CD4-positive, alpha-beta T cell treated with Interferon gamma for 1 hour (primary cell): ENCODE data around the gene AKAP9.
"Not testable (repeated sequence)": the region's sequence is repeated elsewhere in the genome, so short reads cannot be mapped to it uniquely, and the experiment has no call there.

Source experiments
- DNase-seq: peaks from one replicate; pipeline ENCODE4 v3.0.0-alpha.2; 2020

AKAP9 gene

DNA sequence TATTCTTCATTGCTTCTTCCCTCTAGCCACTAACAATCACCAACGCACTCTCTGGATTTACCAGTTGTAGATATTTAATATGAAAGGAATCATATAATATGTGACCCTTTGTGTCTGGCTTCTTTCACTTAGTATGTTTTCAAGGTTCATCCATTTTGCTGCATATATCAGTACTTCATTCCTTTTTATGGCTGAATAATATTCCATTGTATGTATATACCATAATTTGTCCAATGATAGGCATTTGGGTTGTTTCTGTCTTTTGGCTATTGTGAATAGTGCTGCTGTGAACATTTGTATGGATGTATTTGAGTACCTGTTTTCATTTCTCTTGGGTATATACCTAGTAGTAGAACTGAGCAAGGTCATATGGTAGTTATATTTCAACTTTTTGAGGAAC lies 7.3 kb downstream of the AKAP9 start:
- DNase-seq: no peak

DNA sequence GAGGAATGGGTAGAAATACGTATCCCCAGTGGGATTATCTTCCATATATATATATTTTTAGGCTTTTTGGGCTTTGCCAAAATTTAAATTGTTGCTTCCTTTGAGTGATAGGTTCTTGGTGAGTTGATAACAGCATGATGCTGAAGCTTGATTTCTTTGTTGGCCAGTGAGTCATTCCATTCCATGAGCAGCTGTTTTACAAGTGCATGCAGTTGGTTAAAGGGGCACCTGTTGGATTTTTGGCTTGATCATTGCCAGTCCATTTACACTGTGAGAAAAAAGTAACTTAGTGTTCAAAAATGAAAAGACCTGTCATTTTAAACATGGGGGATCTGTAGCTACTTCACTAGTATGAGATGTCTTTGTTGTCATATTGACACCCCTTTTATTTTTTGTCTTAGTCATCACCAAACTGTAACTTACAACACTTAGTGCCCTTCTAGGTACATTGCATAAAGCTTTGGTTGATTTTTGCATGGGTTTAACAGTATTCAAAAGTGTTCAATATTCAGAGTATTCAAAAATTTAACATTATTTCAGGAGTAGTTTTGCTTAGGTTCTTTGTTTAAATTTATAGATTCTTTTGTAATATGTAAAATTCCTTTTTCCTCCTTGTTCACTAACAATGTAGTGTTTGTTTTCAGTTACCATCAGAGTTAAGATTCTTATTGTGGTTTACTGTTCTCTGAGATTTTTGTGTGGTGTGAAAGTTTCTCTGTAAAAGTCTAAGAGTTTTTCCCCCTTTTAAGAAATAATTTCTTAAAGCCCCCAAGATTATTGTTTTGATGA lies 8.8 kb downstream of the AKAP9 start:
- DNase-seq: no peak

- DNase-seq: no peak
Measured at GRCh38 chr7:91953618-91954017, 13.0 kb downstream of the AKAP9 start.

DNA sequence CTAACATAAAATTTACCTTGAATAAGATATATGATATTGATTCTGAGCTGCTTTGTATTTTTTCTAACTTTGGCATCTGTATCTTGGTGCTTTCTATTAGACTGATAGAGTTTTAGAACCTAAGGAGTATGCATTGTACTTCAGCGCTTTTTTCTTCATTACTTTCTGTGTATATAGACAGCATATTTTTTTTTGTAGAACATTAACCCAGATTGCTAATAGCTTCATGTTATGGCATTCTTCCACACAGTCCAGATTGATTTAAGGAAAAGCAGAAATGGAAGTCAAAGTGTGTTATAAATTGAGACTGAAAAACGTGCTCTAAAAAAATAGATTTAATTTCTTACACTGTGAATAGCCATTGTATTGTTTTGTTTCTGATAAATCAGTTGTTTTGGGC lies 15.8 kb downstream of the AKAP9 start:
- DNase-seq: not testable (repeated sequence)

DNA sequence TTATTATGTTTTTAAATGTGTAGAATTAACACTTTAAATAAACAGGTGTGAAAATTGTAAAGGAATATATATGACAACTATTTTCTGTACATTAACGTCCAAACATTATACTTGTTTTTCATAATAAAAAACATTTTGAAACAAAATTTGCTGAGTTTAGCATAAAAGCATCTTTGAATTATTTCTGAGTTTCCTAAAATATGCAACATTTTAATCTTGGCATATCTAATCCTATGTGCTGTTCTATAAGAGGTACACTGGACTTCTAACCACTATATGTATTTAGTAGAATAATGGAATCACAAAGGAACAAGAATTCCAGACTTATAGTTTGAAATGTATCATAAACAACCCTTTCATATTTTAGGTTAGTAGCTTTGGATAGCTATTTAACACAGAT lies 16.6 kb downstream of the AKAP9 start:
- DNase-seq: no peak

- no peak for DNase-seq
Measured at GRCh38 chr7:91957823-91958222, 17.2 kb downstream of the AKAP9 start.

DNA sequence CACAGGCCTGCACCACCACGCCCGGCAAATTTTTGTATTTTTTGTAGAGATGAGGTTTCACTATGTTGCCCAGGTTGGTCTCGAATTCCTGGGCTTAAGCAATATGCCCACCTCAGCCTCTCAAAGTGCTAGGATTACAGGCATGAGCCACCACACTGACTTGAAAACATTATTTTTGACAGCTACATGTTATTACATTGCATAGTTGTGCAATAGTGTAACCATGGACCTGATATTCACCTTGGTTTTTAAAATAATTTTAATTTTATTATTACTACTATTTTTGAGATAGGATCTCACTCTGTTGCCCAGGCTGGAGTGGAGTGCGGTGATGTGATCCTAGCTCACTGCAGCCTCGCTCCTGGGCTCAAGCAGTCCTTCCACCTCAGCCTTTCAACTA lies 18.4 kb downstream of the AKAP9 start:
- no peak for DNase-seq

DNA sequence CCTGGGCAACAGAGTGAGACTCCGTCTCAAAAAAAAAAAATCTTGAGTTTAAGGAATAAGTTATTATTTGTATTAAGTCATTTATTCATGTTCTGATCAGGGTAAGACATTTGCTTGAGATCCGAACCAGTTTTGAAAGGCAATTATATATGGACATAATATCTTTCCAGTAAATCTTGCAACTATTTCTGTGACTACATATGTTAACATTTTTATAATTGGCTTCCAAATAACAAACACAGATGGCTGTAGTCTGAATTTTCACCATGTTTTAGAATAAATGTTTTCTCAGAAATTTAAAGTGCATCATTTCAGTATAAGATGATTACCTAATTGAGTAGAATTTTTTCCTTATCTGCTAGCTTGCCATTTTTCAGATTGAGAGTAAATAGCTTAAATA lies 21.2 kb downstream of the AKAP9 start:
- no peak for DNase-seq

GRCh38 chr7:91962419-91962818 lies 21.8 kb downstream of the AKAP9 start:
- DNase-seq: no peak

- not testable (repeated sequence) for DNase-seq
Measured at GRCh38 chr7:91967513-91967912, 26.9 kb downstream of the AKAP9 start.

DNA sequence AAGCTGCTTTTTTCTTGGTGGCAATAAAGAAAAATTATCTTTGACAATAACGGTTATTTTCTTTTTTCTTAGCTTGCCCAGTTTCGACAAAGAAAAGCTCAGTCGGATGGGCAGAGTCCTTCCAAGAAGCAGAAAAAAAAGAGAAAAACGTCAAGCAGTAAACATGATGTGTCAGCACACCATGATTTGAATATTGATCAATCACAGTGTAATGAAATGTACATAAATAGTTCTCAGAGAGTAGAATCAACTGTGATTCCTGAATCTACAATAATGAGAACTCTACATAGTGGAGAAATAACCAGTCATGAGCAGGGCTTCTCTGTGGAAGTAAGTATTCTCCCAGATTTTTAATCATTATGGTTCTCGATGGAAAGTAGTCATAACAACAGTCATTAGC lies 33.0 kb downstream of the AKAP9 start:
- DNase-seq: no peak

DNA sequence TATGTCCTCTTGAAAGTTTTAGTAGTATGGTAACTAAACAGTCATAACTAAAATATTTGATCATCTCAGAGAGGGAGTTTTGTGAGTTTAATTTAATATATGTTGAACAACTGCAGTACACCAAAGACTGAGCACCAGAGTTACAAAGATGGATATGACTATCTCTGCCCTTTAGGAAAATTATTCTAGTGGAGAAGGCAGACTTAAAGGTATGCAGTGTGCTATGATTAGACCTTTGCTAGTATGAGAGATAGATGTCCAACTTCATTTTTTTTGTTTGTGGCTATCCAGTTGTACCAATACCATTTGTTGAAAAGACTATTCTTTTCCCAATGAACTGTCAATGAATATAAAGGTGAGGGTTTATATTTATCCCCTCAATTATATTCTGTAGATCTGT lies 33.4 kb downstream of the AKAP9 start:
- DNase-seq: no peak

GRCh38 chr7:91976743-91977142 lies 36.1 kb downstream of the AKAP9 start:
- DNase-seq: no peak

DNA sequence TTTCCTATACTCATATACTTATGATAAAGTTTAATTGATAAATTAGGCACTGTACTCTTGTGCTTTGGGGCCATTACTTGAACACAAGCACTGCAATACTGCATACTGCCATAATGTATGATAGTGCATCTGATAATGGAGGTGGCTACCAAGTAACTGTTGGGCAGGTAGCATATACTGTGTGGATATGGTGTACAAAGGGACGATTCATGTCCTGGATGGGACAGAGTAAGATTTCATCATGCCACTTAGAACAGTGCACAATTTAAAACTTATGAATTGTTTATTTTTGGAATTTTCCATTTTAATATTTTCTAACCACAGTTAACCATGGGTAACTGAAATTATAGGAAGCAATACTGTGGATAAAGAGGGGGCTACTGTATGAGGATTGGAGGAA lies 38.9 kb downstream of the AKAP9 start:
- DNase-seq: no peak

DNA sequence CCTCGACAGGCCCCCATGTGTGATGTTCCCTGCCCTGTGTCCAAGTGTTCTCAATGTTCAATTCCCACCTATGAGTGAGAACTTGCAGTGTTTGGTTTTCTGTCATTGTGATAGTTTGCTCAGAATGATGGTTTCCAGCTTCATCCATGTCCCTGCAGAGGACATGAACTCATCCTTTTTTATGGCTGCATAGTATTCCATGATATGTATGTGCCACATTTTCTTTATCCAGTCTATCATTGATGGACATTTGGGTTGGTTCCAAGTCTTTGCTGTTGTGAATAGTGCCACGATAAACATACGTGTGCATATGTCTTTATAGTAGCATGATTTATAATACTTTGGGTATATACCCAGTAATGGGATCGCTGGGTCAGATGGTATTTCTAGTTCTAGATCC lies 41.7 kb downstream of the AKAP9 start:
- not testable (repeated sequence) for DNase-seq

- DNase-seq: no peak
Measured at GRCh38 chr7:91988213-91988612, 47.6 kb downstream of the AKAP9 start.

DNA sequence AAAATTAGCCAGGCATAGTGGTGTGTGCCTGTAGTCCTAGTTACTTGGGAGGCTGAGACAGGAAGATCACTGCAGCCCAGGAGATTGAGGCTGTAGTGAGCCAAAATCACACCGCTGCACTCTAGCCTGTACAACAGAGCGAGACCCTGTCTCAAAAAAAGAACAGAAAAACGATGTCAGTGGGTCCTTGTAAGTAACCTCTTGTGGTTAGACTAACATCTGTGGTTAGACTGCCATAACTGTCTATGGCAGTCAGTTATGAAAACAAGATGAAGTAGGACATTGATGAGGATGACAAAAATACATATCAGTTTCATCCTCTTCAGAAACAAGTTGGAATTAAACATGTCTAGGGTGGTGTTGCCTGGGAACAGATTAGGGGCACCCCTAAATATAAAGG lies 53.3 kb downstream of the AKAP9 start:
- DNase-seq: no peak

- DNase-seq: no peak
Measured at GRCh38 chr7:91995391-91996105, 54.9 kb downstream of the AKAP9 start.

DNA sequence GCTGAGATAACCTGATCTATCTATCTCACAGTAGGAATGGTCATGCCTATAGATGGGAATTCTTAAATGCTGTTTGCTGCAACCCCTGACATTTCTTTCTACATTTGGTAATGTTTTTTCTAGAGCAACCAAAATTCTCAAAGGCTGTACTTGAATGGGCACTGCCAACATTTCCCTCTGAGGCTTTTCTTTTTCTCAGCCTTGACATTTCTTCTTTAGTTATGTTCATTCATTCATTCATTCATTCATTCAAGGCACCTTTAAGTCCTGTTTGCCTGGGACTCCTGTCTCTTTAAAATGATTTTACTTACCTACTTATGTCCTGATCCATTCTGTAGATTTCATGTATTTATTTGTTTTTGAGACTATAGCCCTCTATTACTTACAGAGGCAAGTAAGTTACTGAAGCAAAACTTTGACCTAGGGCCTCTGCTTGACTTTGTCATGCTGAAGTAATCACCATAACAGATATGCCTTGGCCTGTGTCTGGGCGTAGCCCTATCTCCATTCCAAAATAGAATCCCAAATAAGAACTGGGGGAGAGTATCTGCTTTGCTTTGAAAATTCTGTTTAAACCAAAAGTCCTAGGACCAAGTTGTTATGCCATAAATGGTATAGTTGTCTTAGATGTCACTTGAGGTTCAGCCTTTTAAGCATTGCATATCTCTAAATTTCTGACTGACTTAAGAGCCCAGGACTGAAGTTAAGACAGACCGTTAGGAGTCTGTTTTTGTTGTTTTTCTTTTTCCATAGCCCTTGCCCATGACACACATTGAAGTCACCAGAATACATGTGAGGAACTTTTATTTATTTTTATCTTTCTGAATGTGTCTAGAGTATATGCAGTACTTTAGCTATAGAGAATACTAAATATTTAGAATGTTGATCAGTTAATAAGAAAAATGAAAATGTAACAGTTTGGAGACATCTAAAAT lies 59.2 kb downstream of the AKAP9 start:
- no peak for DNase-seq

- DNase-seq: no peak
Measured at GRCh38 chr7:92002720-92003119, 62.1 kb downstream of the AKAP9 start.

- no peak for DNase-seq
Measured at GRCh38 chr7:92006046-92006445, 65.4 kb downstream of the AKAP9 start.

GRCh38 chr7:92010215-92010614 lies 69.6 kb downstream of the AKAP9 start:
- no peak for DNase-seq

DNA sequence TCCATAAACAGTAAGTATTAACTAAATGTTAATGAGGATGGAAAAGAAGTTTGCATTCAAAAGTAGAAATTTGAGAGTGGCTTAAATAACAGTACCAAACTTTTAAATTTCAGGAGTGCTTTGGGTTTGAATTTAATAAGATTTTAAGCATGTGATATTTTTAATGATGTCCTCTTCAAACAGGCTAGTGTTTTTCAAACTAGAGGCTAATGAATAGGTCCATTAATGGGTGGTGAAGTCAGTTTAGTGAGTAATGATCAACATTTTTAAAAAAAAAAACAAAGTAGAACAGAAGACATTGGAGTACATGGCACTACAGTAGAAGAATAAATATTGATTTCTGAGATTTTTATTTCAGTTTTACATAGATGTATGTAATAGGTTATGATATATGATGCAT lies 72.9 kb downstream of the AKAP9 start:
- DNase-seq: no peak

- DNase-seq: no peak
Measured at GRCh38 chr7:92020636-92021035, 80.0 kb downstream of the AKAP9 start.
